Gastrocnemius medialis (tissue), 4 donors: Measurements from ENCODE around the gene ALDH3A2. TPM values are rescaled to one million over a fixed set of nuclear protein-coding genes. Genes with fewer than 3 reads are reported as not detected.
"Not testable (repeated sequence)": the region's sequence is repeated elsewhere in the genome, so short reads cannot be mapped to it uniquely, and the experiment has no call there.

ENCODE experiments used
- ATAC-seq, 2 donors: fragments of 150-250 bp; one replicate each; pipeline ENCODE4 v1.9.1; 2016
- DNase-seq, 2 donors: peaks; one replicate each; pipeline ENCODE4 v3.0.0-alpha.2; 2019
- H3K27ac ChIP-seq, 4 donors: fragments of 200-600 bp; sonication (generic); 1 replicate in 1 of 4; 2 replicates in 3 of 4; pipeline ENCODE4 v1.5.1; 2016 to 2018; ENCODE audit warnings: mild to moderate bottlenecking in 2 of 4, moderate library complexity in 1 of 4
- H3K27me3 ChIP-seq, 3 donors: fragments of 200-600 bp; sonication (generic) in 2 of 3; 1 replicate in 1 of 3; 2 replicates in 2 of 3; pipeline versions ENCODE4 v1.5.1 to v1.6.0; 2016 to 2019; ENCODE audit warnings: mild to moderate bottlenecking in 1 of 3, moderate library complexity in 1 of 3
- H3K36me3 ChIP-seq, 2 donors: fragments of 200-600 bp; sonication (generic) in 1 of 2; one replicate each; pipeline ENCODE4 v1.5.1; 2017 to 2018
- H3K4me1 ChIP-seq, 2 donors: fragments of 200-600 bp; sonication (generic) in 1 of 2; one replicate each; pipeline ENCODE4 v1.5.1; 2016 to 2017; ENCODE audit warnings: mild to moderate bottlenecking in 2 of 2
- H3K4me3 ChIP-seq, 4 donors: fragments of 200-600 bp; sonication (generic) in 3 of 4; 1 replicate in 1 of 4; 2 replicates in 3 of 4; pipeline ENCODE4 v1.5.1; 2016 to 2019; ENCODE audit warnings: mild to moderate bottlenecking in 2 of 4
- H3K9me3 ChIP-seq, 3 donors: fragments of 200-600 bp; sonication (generic) in 2 of 3; 1 replicate in 1 of 3; 2 replicates in 2 of 3; pipeline ENCODE4 v1.5.1; 2016 to 2019
- CTCF ChIP-seq, 5 experiments: fragments of 450-650 bp in 3 of 5; fragments of 200-600 bp in 2 of 5; sonication (generic) in 2 of 5; IDR thresholded peaks in 4 of 5; conservative IDR thresholded peaks in 1 of 5; 1 replicate in 4 of 5; 2 replicates in 1 of 5; pipeline ENCODE4 v1.5.1; 2016 to 2019; ENCODE audit warnings: antibody characterized with exemption in 5 of 5, mild to moderate bottlenecking in 3 of 5, moderate library complexity in 3 of 5
- POLR2A ChIP-seq, 2 donors: fragments of 450-650 bp; IDR thresholded peaks; one replicate each; pipeline ENCODE4 v1.6.1; 2017; ENCODE audit warnings: antibody characterized with exemption in 2 of 2, mild to moderate bottlenecking in 2 of 2, moderate library complexity in 2 of 2
- in situ Hi-C, 4 donors: fragments of 200-750 bp; cut with MboI; loops; one replicate each; pipeline versions ENCODE4 v1.15.0 to v1.8.0; 2017; ENCODE audit warnings: low sequenced_read_pairs in 4 of 4
- intact Hi-C: fragments of 100-400 bp; cut with DNase I; formaldehyde crosslinking; loops from one replicate; pipeline ENCODE4 v1.15.1; 2023; ENCODE audit warnings: low total_unique reads
- total RNA-seq, 4 donors: library from RNA; depleted of rRNA; stranded (reverse); fragments of >200 nt; gene quantifications; one replicate each; pipeline versions ENCODE4 v1.1.0 to v1.2.3, GENCODE V29; 2016

Gene ALDH3A2
- total RNA-seq, 4 donors from 2014 or later: 87.6 to 117 (median 98.2) TPM

GRCh38 chr17:19676896-19677295 is 28.3 kb downstream of the ALDH3A2 start:
- ATAC-seq (no peak), DNase-seq (no peak)
- no peaks in the 10 kb centered on the region for H3K27me3 ChIP-seq
- no peak for TF ChIP-seq CTCF (IDR thresholded peaks at IDR 0.05 in 4 of 5, conservative IDR thresholded peaks at IDR 0.05 in 1 of 5)
- TF ChIP-seq POLR2A (IDR thresholded peaks at IDR 0.05): no peak
- peaks cover 0 to 6% of the 10 kb centered on the region in 2 donors for H3K4me1 ChIP-seq
- no peaks in the 10 kb centered on the region for H3K9me3 ChIP-seq
- H3K4me3 ChIP-seq: no peak overlapping the region
- H3K36me3 ChIP-seq: peaks cover 0 to 15% of the 10 kb centered on the region in 2 donors
- H3K27ac ChIP-seq: no peak overlapping the region
- intact Hi-C loops (no loop called here), in situ Hi-C loops (loop anchor here in 1 of 4 donors (10.0 kb wide), 1 partner anchor 58 kb away; no protein-coding TSS in a partner anchor)

DNA sequence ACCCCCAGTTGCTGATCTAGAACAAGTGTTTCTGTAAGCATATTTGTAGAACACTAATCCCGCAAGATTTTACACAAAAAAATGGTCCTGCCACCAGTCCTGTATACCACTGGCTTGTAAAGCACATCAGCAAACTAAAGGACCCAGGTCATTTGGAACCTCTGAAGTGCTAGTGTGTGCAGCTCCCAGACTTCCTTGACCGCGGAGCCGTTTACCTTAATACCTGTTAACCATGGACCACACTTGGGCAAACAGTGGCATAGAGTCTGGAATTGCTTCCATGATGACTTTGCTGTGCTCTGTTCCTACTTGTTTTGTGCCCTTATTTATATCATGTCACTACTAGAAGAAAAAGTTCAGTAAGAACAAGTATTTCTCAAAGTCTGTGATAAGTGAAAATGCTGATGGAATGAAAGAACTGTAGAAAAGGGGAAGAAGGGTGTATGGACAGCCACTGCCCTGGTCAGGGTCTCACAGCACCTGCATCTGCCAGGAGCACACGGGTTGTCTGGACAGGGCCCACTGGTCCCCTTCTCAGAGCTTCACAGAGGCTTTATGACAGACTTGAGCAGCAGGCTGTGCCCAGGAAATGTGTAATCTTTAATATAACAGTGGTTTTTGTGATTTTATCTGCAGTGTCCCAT is 29.3 kb downstream of the ALDH3A2 start:
- H3K4me1 ChIP-seq: no peaks in the 10 kb centered on the region
- no peak for TF ChIP-seq POLR2A (IDR thresholded peaks at IDR 0.05)
- TF ChIP-seq CTCF (IDR thresholded peaks at IDR 0.05 in 4 of 5, conservative IDR thresholded peaks at IDR 0.05 in 1 of 5): no peak
- in situ Hi-C loops (loop anchor here in 1 of 4 donors (10.0 kb wide), 1 partner anchor 57 kb away; no protein-coding TSS in a partner anchor), intact Hi-C loops (no loop called here)
- H3K27ac ChIP-seq: no peak overlapping the region
- no peaks in the 10 kb centered on the region for H3K27me3 ChIP-seq
- no peak for ATAC-seq
- peaks cover 0 to 15% of the 10 kb centered on the region in 2 donors for H3K36me3 ChIP-seq
- no peak overlapping the region for H3K4me3 ChIP-seq
- H3K9me3 ChIP-seq: no peaks in the 10 kb centered on the region
- no peak for DNase-seq

- intact Hi-C loops (no loop called here), in situ Hi-C loops (loop anchor here in 1 of 4 donors (10.0 kb wide), 1 partner anchor 56 kb away; no protein-coding TSS in a partner anchor)
- TF ChIP-seq CTCF (IDR thresholded peaks at IDR 0.05 in 4 of 5, conservative IDR thresholded peaks at IDR 0.05 in 1 of 5) (no peak), POLR2A (IDR thresholded peaks at IDR 0.05) (no peak)
- H3K4me1 ChIP-seq: no peaks in the 10 kb centered on the region
- no peak for DNase-seq
- H3K9me3 ChIP-seq: no peaks in the 10 kb centered on the region
- H3K36me3 ChIP-seq: peaks cover 0 to 15% of the 10 kb centered on the region in 2 donors
- H3K27me3 ChIP-seq: no peaks in the 10 kb centered on the region
- ATAC-seq: no peak
- H3K4me3 ChIP-seq: no peak overlapping the region
- no peak overlapping the region for H3K27ac ChIP-seq
Observed at GRCh38 chr17:19678581-19679453, 30.3 kb downstream of the ALDH3A2 start.

GRCh38 chr17:19683117-19683516 is 34.6 kb downstream of the ALDH3A2 start:
- DNase-seq (no peak), ATAC-seq (no peak)
- TF ChIP-seq CTCF (IDR thresholded peaks at IDR 0.05 in 4 of 5, conservative IDR thresholded peaks at IDR 0.05 in 1 of 5): no peak
- no peak for TF ChIP-seq POLR2A (IDR thresholded peaks at IDR 0.05)
- H3K27me3 ChIP-seq: no peaks in the 10 kb centered on the region
- no peak overlapping the region for H3K27ac ChIP-seq
- H3K4me1 ChIP-seq: no peaks in the 10 kb centered on the region
- no peaks in the 10 kb centered on the region for H3K9me3 ChIP-seq
- intact Hi-C loops: no loop called here
- no peaks in the 10 kb centered on the region for H3K36me3 ChIP-seq
- in situ Hi-C loops: no loop called here
- no peak overlapping the region for H3K4me3 ChIP-seq

- H3K36me3 ChIP-seq, H3K4me3 ChIP-seq, ATAC-seq, H3K4me1 ChIP-seq, intact Hi-C loops, H3K9me3 ChIP-seq, H3K27me3 ChIP-seq, H3K27ac ChIP-seq, in situ Hi-C loops, DNase-seq: not testable (repeated sequence)
Observed at GRCh38 chr17:19684909-19685580, 36.5 kb downstream of the ALDH3A2 start.
